ENCODE measurements around the gene ARIH2. TPM values are rescaled to one million over a fixed set of nuclear protein-coding genes. Genes with fewer than 3 reads are reported as not detected.
A peak's percentile ranks its signal among the peaks of the same experiment; 100 is the strongest.

Gene ARIH2
- total and polyA plus RNA-seq, 7 donors, result 33.0 to 165 (median 94.9) TPM

DNA sequence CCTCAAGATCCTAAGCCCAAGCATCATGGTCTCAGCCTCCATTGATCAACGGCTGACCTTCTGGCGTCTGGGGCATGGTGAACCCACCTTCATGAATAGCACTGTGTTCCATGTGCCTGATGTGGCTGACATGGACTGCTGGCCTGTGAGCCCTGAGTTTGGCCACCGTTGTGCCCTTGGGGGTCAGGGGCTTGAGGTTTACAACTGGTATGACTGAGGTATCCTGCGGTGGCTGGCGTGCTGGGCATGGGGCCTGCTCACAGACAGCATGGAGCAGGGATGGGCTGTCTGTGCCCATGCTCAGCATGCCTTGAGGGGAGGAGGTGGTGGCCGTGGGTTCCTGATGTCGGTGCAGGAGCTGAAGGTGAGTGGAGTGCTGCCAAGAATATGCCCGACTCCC, 96.4 kb downstream of the ARIH2 start:
- 86 to 87% methylated on average over 8 of the region's 8 CpGs for WGBS, 2 donors
- intact Hi-C loops (cut with DNase I), result no loop called here
- Histone ChIP-seq H3K27me3 (no peaks in the 10 kb centered on the region), H3K36me3 (peaks cover 0 to 53% (median 34%) of the 10 kb centered on the region in 4 donors), H3K9me3 (no peaks in the 10 kb centered on the region), H3K4me3 (no peak overlapping the region), H3K4me1 (peaks cover 0 to 46% (median 37%) of the 10 kb centered on the region in 4 donors), H3K27ac (no peak overlapping the region)
- peak; percentile 67 for DNase-seq
- TF ChIP-seq POLR2AphosphoS5 (IDR thresholded peaks at IDR 0.05) (no peak), POLR2A (IDR thresholded peaks at IDR 0.05) (no peak)
- TF ChIP-seq, protein P1, sequence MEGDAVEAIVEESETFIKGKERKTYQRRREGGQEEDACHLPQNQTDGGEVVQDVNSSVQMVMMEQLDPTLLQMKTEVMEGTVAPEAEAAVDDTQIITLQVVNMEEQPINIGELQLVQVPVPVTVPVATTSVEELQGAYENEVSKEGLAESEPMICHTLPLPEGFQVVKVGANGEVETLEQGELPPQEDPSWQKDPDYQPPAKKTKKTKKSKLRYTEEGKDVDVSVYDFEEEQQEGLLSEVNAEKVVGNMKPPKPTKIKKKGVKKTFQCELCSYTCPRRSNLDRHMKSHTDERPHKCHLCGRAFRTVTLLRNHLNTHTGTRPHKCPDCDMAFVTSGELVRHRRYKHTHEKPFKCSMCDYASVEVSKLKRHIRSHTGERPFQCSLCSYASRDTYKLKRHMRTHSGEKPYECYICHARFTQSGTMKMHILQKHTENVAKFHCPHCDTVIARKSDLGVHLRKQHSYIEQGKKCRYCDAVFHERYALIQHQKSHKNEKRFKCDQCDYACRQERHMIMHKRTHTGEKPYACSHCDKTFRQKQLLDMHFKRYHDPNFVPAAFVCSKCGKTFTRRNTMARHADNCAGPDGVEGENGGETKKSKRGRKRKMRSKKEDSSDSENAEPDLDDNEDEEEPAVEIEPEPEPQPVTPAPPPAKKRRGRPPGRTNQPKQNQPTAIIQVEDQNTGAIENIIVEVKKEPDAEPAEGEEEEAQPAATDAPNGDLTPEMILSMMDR (IDR thresholded peaks at IDR 0.05), result no peak

DNA sequence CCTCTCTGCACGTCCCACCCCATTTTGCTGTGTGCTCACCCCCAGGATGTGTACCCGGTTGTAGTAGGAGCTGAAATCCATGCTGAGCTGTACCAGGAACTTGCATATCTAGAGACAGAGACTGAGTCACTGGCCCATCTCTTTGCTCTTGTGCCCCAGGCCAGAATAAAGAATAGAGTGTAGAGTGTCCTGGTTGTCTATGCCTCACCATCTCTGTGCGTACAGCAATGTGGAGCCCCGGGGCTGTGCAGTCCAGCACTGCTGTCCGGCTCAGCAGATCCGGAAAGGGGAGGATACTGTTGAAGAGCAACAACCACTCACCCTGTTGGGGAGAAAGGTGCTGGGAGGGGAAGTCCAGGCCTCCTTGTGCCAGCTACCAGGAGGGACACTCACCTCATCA, 97.1 kb downstream of the ARIH2 start:
- 85 to 90% methylated on average over 6 of the region's 6 CpGs for WGBS, 2 donors
- no peak for TF ChIP-seq EP300 (IDR thresholded peaks at IDR 0.05)
- no peak for TF ChIP-seq POLR2A (IDR thresholded peaks at IDR 0.05)
- TF ChIP-seq, protein P1 (IDR thresholded peaks at IDR 0.05), result no peak
- TF ChIP-seq POLR2AphosphoS5 (IDR thresholded peaks at IDR 0.05), result no peak
- intact Hi-C loops (cut with DNase I), result no loop called here
- Histone ChIP-seq H3K27ac (no peak overlapping the region), H3K4me3 (no peak overlapping the region), H3K4me1 (peaks cover 0 to 53% (median 44%) of the 10 kb centered on the region in 4 donors), H3K36me3 (peaks cover 0 to 53% (median 34%) of the 10 kb centered on the region in 4 donors), H3K27me3 (no peaks in the 10 kb centered on the region), H3K9me3 (no peaks in the 10 kb centered on the region)
- DNase-seq, result no peak

DNA sequence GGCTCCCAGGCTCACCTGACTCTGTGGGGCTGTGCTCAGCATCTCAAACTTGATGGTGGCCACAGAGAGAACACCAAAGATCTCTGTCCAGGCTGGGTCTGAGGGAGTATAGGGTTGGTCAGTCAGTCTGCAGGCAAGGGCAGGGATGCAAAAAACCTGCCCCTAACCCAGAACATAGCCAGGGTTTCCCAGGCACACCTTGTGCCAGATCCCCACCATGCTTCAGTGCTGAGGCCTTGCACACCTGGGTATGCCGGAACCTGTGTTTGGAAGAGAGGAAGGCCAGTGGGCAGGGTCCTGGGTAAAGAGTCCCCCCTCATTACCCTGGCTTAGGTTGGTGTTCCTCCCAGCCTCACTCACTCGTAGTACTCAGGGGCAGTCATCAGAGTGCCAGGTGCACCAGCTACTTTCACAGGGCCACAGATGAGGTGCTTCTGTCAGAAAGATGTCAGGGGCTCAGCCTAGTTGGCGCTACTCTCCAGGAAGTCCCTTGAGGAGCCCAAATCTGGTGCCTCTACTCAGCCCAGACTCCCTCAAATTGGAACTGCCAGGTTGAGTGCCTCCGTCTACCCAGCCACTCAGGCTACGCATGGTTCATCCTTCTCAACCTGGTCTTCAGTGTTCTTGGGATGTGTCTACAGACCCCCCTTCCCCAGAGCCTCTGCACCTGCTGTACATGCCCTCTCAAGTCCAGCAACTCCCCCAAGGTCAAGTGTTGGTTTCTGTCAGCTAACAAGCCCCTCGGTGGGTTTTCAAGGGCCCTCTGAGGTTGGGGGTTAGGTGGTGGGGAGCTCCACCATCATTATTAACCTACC, 98.0 kb downstream of the ARIH2 start:
- Histone ChIP-seq H3K36me3 (peaks cover 0 to 48% (median 34%) of the 10 kb centered on the region in 4 donors), H3K27me3 (no peaks in the 10 kb centered on the region), H3K27ac (no peak overlapping the region), H3K9me3 (no peaks in the 10 kb centered on the region), H3K4me3 (no peak overlapping the region), H3K4me1 (peaks cover 0 to 56% (median 44%) of the 10 kb centered on the region in 4 donors)
- TF ChIP-seq POLR2A (IDR thresholded peaks at IDR 0.05) (no peak), EP300 (IDR thresholded peaks at IDR 0.05) (no peak), POLR2AphosphoS5 (IDR thresholded peaks at IDR 0.05) (peak in 1 of 4 donors; percentile 2)
- TF ChIP-seq, protein P1 (IDR thresholded peaks at IDR 0.05), result no peak
- 84 to 86% methylated on average over 6 of the region's 6 CpGs for WGBS, 2 donors
- intact Hi-C loops (cut with DNase I), result no loop called here
- DNase-seq, result no peak

DNA sequence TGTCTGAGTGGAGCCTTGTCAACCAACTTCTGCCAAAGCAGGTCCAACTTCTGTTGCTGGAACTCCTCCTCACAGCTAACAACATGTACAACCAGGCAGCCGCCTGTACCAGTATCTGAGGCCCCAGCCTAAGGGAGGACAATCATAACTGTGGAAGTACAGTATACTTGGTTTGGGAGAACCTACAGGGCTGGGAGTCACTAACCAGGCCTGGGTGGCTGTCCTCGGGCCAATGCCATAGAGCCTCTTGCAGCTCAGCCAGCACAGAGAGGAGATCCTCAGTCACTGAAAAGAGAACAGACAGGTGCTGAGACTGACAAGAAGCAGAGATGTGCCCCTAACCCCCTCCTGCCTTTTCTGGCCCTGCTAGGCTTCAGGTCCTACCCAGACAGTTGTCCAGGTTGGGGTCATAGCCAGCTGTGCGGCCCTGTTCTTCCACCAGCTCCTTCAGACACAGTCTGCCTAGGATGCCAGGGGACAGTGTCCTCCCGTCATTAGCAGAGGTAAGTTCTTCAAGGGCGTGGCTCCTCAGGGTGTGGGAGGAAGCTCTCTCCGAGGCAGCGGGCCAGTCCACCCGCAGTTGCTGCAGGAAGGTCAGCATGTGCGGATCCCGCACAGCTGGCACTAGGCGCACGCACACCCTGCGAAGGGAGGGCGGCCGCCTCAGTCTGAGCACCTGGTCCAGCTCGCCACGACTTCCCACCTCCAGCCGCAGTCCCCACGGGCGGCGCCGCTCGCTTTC, 98.8 kb downstream of the ARIH2 start:
- peak; percentile 69 for DNase-seq
- Histone ChIP-seq H3K4me1 (peaks cover 0 to 50% (median 38%) of the 10 kb centered on the region in 4 donors), H3K36me3 (peaks cover 0 to 40% (median 33%) of the 10 kb centered on the region in 4 donors), H3K27ac (peak overlapping the region; percentile 76 to 83 (median 82)), H3K27me3 (no peaks in the 10 kb centered on the region), H3K4me3 (peak overlapping the region; percentile 72 to 81 (median 74)), H3K9me3 (no peaks in the 10 kb centered on the region)
- WGBS, 2 donors, result 5 to 9% methylated on average over 23 of the region's 23 CpGs
- TF ChIP-seq POLR2AphosphoS5 (IDR thresholded peaks at IDR 0.05) (peak in 2 of 4 donors; percentile 30 to 48), POLR2A (IDR thresholded peaks at IDR 0.05) (no peak), EP300 (IDR thresholded peaks at IDR 0.05) (no peak)
- TF ChIP-seq, protein P1 (IDR thresholded peaks at IDR 0.05), result no peak
- intact Hi-C loops (cut with DNase I), result no loop called here
